ENCODE measurements around the gene CAMK4. TPM values are rescaled to one million over a fixed set of nuclear protein-coding genes. Genes with fewer than 3 reads are reported as not detected.

Gene CAMK4
- total and polyA plus RNA-seq, 9 of the 15 experiments (the other 6 are each of a cell fraction or from before 2014, with no cell fraction given), result 0.35 TPM; not detected in 8

DNA sequence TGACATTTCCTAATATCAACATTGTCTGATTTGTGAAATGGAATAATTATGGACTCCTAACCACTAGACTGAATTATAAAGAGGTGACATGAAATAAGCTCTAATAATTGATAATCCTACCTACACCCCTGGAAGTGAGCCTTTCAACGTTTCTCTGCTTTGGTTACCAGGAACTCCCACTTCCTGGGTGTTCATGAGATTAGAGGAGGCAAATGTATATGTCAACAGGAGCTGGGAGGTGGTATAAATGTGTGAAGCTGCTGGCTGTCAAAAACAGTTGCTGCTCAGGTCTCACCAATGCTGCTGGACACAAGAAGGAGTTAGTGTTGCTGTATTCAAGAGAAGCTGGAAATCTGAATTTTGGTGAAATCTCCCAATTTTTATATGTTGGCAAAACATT is 96.8 kb downstream of the CAMK4 start:
- Histone ChIP-seq H3K9me1 (ENCODE audit: control insufficient read depth, insufficient read depth, low read length) (no peaks in the 10 kb centered on the region), H4K20me1 (replicated peaks; ENCODE audit: control insufficient read depth, insufficient read depth, low read length) (no peaks in the 10 kb centered on the region), H3K79me2 (ENCODE audit: control insufficient read depth, insufficient read depth, low read length) (no peaks in the 10 kb centered on the region), H3K9me3 (replicated peaks; ENCODE audit: control insufficient read depth, insufficient read depth, low read depth, low read length) (no peaks in the 10 kb centered on the region), H3K4me2 (ENCODE audit: insufficient read depth, low read length) (no peak overlapping the region), H3K9ac (ENCODE audit: insufficient read depth in 1 of 2, low read depth in 2 of 2, low read length in 2 of 2) (no peak overlapping the region), H3K4me3 (no peak overlapping the region), H3K27ac (ENCODE audit: extremely low read depth, low read depth, low read length) (no peak overlapping the region), H3K27me3 (ENCODE audit: control insufficient read depth in 2 of 2, insufficient read depth in 2 of 2, low read length in 2 of 2) (no peaks in the 10 kb centered on the region), H3K36me3 (ENCODE audit: control insufficient read depth, insufficient read depth, low read length) (no peaks in the 10 kb centered on the region), H2AFZ (ENCODE audit: low read depth, low read length) (no peak overlapping the region), H3K4me1 (replicated peaks in 1 of 2; ENCODE audit: control insufficient read depth in 2 of 2, insufficient read depth in 2 of 2, low read length in 2 of 2) (no peaks in the 10 kb centered on the region)
- ATAC-seq (no peak), FAIRE-seq (no peak), DNase-seq (ENCODE audit: extremely low read depth in 1 of 4, low spot score in 3 of 4) (no peak)
- ChIA-PET CTCF (ENCODE audit: low intra/inter-chr PET ratio) (no interaction called here), POLR2A (interaction anchor here (0.8 kb wide), 2 partner anchors 9 to 833 kb away, joined by 3 read pairs; no protein-coding TSS in a partner anchor)
- in situ Hi-C loops (cut with MboI) (no loop called here), intact Hi-C loops (cut with micrococcal nuclease) (no loop called here)
- 0% methylated on average over 1 of the region's 1 CpG for WGBS (ENCODE audit: insufficient coverage, low coverage, missing lambda C conversion rate)
- BruUV-seq (replicated peaks), result no TSS peak
- no peak for TF ChIP-seq ZNF311 (CRISPR knock-in tag; IDR thresholded peaks at IDR 0.05)
- TF ChIP-seq, protein P1, sequence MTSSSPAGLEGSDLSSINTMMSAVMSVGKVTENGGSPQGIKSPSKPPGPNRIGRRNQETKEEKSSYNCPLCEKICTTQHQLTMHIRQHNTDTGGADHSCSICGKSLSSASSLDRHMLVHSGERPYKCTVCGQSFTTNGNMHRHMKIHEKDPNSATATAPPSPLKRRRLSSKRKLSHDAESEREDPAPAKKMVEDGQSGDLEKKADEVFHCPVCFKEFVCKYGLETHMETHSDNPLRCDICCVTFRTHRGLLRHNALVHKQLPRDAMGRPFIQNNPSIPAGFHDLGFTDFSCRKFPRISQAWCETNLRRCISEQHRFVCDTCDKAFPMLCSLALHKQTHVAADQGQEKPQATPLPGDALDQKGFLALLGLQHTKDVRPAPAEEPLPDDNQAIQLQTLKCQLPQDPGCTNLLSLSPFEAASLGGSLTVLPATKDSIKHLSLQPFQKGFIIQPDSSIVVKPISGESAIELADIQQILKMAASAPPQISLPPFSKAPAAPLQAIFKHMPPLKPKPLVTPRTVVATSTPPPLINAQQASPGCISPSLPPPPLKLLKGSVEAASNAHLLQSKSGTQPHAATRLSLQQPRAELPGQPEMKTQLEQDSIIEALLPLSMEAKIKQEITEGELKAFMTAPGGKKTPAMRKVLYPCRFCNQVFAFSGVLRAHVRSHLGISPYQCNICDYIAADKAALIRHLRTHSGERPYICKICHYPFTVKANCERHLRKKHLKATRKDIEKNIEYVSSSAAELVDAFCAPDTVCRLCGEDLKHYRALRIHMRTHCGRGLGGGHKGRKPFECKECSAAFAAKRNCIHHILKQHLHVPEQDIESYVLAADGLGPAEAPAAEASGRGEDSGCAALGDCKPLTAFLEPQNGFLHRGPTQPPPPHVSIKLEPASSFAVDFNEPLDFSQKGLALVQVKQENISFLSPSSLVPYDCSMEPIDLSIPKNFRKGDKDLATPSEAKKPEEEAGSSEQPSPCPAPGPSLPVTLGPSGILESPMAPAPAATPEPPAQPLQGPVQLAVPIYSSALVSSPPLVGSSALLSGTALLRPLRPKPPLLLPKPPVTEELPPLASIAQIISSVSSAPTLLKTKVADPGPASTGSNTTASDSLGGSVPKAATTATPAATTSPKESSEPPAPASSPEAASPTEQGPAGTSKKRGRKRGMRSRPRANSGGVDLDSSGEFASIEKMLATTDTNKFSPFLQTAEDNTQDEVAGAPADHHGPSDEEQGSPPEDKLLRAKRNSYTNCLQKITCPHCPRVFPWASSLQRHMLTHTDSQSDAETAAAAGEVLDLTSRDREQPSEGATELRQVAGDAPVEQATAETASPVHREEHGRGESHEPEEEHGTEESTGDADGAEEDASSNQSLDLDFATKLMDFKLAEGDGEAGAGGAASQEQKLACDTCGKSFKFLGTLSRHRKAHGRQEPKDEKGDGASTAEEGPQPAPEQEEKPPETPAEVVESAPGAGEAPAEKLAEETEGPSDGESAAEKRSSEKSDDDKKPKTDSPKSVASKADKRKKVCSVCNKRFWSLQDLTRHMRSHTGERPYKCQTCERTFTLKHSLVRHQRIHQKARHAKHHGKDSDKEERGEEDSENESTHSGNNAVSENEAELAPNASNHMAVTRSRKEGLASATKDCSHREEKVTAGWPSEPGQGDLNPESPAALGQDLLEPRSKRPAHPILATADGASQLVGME (CRISPR knock-in tag; IDR thresholded peaks at IDR 0.05), result no peak
- TF ChIP-seq NONO (IDR thresholded peaks at IDR 0.05; ENCODE audit: low read depth in 2 of 2, low read length in 1 of 2), result no peak
- TF ChIP-seq GTF2A2 (tag; IDR thresholded peaks at IDR 0.05), result no peak
- TF ChIP-seq ZEB2 (IDR thresholded peaks at IDR 0.05), result no peak
- no peak for TF ChIP-seq MTA3 (IDR thresholded peaks at IDR 0.05; ENCODE audit: borderline replicate concordance)
- TF ChIP-seq SAFB (IDR thresholded peaks at IDR 0.05; ENCODE audit: borderline replicate concordance, low read depth, low read length), result no peak
- no peak for TF ChIP-seq CBX8 (IDR thresholded peaks at IDR 0.05; ENCODE audit: borderline replicate concordance, extremely low read depth, low read depth, low read length, poor library complexity, severe bottlenecking)
- TF ChIP-seq, protein P2, sequence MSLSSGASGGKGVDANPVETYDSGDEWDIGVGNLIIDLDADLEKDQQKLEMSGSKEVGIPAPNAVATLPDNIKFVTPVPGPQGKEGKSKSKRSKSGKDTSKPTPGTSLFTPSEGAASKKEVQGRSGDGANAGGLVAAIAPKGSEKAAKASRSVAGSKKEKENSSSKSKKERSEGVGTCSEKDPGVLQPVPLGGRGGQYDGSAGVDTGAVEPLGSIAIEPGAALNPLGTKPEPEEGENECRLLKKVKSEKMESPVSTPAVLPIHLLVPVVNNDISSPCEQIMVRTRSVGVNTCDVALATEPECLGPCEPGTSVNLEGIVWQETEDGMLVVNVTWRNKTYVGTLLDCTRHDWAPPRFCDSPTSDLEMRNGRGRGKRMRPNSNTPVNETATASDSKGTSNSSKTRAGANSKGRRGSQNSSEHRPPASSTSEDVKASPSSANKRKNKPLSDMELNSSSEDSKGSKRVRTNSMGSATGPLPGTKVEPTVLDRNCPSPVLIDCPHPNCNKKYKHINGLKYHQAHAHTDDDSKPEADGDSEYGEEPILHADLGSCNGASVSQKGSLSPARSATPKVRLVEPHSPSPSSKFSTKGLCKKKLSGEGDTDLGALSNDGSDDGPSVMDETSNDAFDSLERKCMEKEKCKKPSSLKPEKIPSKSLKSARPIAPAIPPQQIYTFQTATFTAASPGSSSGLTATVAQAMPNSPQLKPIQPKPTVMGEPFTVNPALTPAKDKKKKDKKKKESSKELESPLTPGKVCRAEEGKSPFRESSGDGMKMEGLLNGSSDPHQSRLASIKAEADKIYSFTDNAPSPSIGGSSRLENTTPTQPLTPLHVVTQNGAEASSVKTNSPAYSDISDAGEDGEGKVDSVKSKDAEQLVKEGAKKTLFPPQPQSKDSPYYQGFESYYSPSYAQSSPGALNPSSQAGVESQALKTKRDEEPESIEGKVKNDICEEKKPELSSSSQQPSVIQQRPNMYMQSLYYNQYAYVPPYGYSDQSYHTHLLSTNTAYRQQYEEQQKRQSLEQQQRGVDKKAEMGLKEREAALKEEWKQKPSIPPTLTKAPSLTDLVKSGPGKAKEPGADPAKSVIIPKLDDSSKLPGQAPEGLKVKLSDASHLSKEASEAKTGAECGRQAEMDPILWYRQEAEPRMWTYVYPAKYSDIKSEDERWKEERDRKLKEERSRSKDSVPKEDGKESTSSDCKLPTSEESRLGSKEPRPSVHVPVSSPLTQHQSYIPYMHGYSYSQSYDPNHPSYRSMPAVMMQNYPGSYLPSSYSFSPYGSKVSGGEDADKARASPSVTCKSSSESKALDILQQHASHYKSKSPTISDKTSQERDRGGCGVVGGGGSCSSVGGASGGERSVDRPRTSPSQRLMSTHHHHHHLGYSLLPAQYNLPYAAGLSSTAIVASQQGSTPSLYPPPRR (CRISPR knock-in tag; IDR thresholded peaks at IDR 0.05; ENCODE audit: borderline replicate concordance), result no peak
- TF ChIP-seq PTTG1 (tag; IDR thresholded peaks at IDR 0.05; ENCODE audit: low read depth), result no peak
- TF ChIP-seq CEBPG (CRISPR knock-in tag; IDR thresholded peaks at IDR 0.05), result no peak
- TF ChIP-seq CEBPG (tag; conservative IDR thresholded peaks at IDR 0.05 in 1 of 2, IDR thresholded peaks at IDR 0.05 in 1 of 2), result no peak
- no peak for TF ChIP-seq U2AF2 (optimal IDR thresholded peaks at IDR 0.05; ENCODE audit: low read depth, low read length)
